H9 (cell line): Measurements from ENCODE around the gene WDR31. TPM values are rescaled to one million over a fixed set of nuclear protein-coding genes. Genes with fewer than 3 reads are reported as not detected.

Source experiments
- DNase-seq: peaks from one replicate; pipeline ENCODE4 v3.0.0-alpha.2; 2017
- H2AFZ ChIP-seq: one replicate; pipeline ENCODE4 v1.6.1; 2013; ENCODE audit warnings: mild to moderate bottlenecking, low read length, control low read depth, moderate library complexity
- H2AK5ac ChIP-seq: 2 replicates; pipeline ENCODE4 v1.6.1; 2013; ENCODE audit warnings: low read length, control low read depth, mixed read lengths; ENCODE audit not compliant: insufficient read length
- H2BK120ac ChIP-seq: one replicate; pipeline ENCODE4 v1.6.1; 2013; ENCODE audit warnings: low read depth, mild to moderate bottlenecking, low read length, control low read depth, inconsistent platforms; ENCODE audit not compliant: poor library complexity, severe bottlenecking
- H2BK12ac ChIP-seq: 2 replicates; pipeline ENCODE4 v1.6.1; 2013; ENCODE audit warnings: low read length, control low read depth, mixed read lengths, low read depth; ENCODE audit not compliant: insufficient read length
- H2BK15ac ChIP-seq: 2 replicates; pipeline ENCODE4 v1.6.1; 2013; ENCODE audit warnings: low read depth, low read length, control low read depth
- H2BK20ac ChIP-seq: one replicate; pipeline ENCODE4 v1.6.1; 2013; ENCODE audit warnings: low read depth, mild to moderate bottlenecking, low read length, control low read depth, inconsistent platforms; ENCODE audit not compliant: poor library complexity, severe bottlenecking
- H2BK5ac ChIP-seq: 2 replicates; pipeline ENCODE4 v1.6.1; 2013; ENCODE audit warnings: low read length, control low read depth, mixed read lengths; ENCODE audit not compliant: insufficient read length
- H3K14ac ChIP-seq: 2 replicates; pipeline ENCODE4 v1.6.1; 2013; ENCODE audit warnings: low read length, control low read depth; ENCODE audit not compliant: insufficient read depth
- H3K18ac ChIP-seq: 2 replicates; pipeline ENCODE4 v1.6.1; 2013; ENCODE audit warnings: low read depth, mild to moderate bottlenecking, mixed read lengths, low read length, control low read depth; ENCODE audit not compliant: insufficient read length
- H3K23ac ChIP-seq: 2 replicates; pipeline ENCODE4 v1.6.1; 2013; ENCODE audit warnings: low read length, control low read depth, mixed read lengths, low read depth; ENCODE audit not compliant: insufficient read length
- H3K23me2 ChIP-seq: 2 replicates; pipeline ENCODE4 v1.6.1; 2013; ENCODE audit warnings: low read depth, mild to moderate bottlenecking, mixed read lengths, low read length, control low read depth; ENCODE audit not compliant: insufficient read length, poor library complexity, severe bottlenecking
- H3K27ac ChIP-seq: 2 replicates; pipeline ENCODE4 v1.5.1; 2013; ENCODE audit warnings: low read length, control low read depth, mixed read lengths, low read depth; ENCODE audit not compliant: insufficient read length
- H3K27me3 ChIP-seq: 2 replicates; pipeline ENCODE4 v1.6.1; 2013; ENCODE audit warnings: low read length, control low read depth, inconsistent platforms; ENCODE audit not compliant: insufficient read depth
- H3K4ac ChIP-seq: 2 replicates; pipeline ENCODE4 v1.6.1; 2013; ENCODE audit warnings: low read depth, mild to moderate bottlenecking, control low read depth, inconsistent platforms, low read length, moderate library complexity
- H3K4me1 ChIP-seq: 2 replicates; pipeline ENCODE4 v1.6.1; 2013; ENCODE audit warnings: low read length, control low read depth, inconsistent platforms; ENCODE audit not compliant: insufficient read depth
- H3K4me2 ChIP-seq: 2 replicates; pipeline ENCODE4 v1.6.1; 2013; ENCODE audit warnings: low read length, control low read depth, mixed read lengths; ENCODE audit not compliant: insufficient read length, insufficient read depth
- H3K56ac ChIP-seq: 2 replicates; pipeline ENCODE4 v1.6.1; 2013; ENCODE audit warnings: low read depth, mild to moderate bottlenecking, mixed read lengths, low read length, control low read depth; ENCODE audit not compliant: insufficient read length
- H3K79me1 ChIP-seq: 2 replicates; pipeline ENCODE4 v1.6.1; 2013; ENCODE audit warnings: low read depth, mild to moderate bottlenecking, moderate library complexity, low read length, control low read depth, inconsistent platforms; ENCODE audit not compliant: insufficient read depth, poor library complexity, severe bottlenecking
- H3K79me2 ChIP-seq: 2 replicates; pipeline ENCODE4 v1.6.1; 2013; ENCODE audit warnings: low read length, control low read depth, inconsistent platforms; ENCODE audit not compliant: insufficient read depth
- H3K9ac ChIP-seq: 2 replicates; pipeline ENCODE4 v1.6.1; 2013; ENCODE audit warnings: low read length, control low read depth, mixed read lengths; ENCODE audit not compliant: insufficient read length; ENCODE audit errors: extremely low read depth
- H3K9me3 ChIP-seq: one replicate; pipeline ENCODE4 v1.6.1; 2013; ENCODE audit warnings: low read depth, low read length, inconsistent platforms; ENCODE audit not compliant: control insufficient read depth
- H3T11ph ChIP-seq: one replicate; pipeline ENCODE4 v1.6.1; 2013; ENCODE audit warnings: mild to moderate bottlenecking, low read length, control low read depth, inconsistent platforms
- H4K20me1 ChIP-seq: one replicate; pipeline ENCODE4 v1.6.1; 2013; ENCODE audit not compliant: control insufficient read depth, insufficient read length, insufficient read depth
- H4K5ac ChIP-seq: 2 replicates; pipeline ENCODE4 v1.6.1; 2013; ENCODE audit warnings: low read depth, mild to moderate bottlenecking, mixed read lengths, low read length, control low read depth; ENCODE audit not compliant: insufficient read length
- H4K8ac ChIP-seq: replicated peaks from 2 replicates; pipeline ENCODE4 v1.6.1; 2013; ENCODE audit warnings: low read length, control low read depth, mixed read lengths, low read depth; ENCODE audit not compliant: insufficient read length
- H4K91ac ChIP-seq: 2 replicates; pipeline ENCODE4 v1.6.1; 2013; ENCODE audit warnings: low read depth, mild to moderate bottlenecking, moderate library complexity, mixed read lengths, low read length, control low read depth; ENCODE audit not compliant: insufficient read length
- H3K27ac Mint-ChIP-seq, 3 experiments: 2 replicates in 2 of 3; 3 replicates in 1 of 3; pipeline ENCODE4 v1.8.0; 2020 to 2021; ENCODE audit warnings: mixed read lengths in 3 of 3, mild to moderate bottlenecking in 1 of 3, moderate library complexity in 1 of 3
- H3K27me3 Mint-ChIP-seq: 2 replicates; pipeline ENCODE4 v1.8.0; 2021; ENCODE audit warnings: low read depth, mild to moderate bottlenecking, moderate library complexity, mixed read lengths
- H3K36me3 Mint-ChIP-seq, 3 experiments: 2 replicates in 2 of 3; 3 replicates in 1 of 3; pipeline ENCODE4 v1.8.0; 2020 to 2021; ENCODE audit warnings: low read depth in 3 of 3, mixed read lengths in 3 of 3; ENCODE audit not compliant: insufficient read depth in 1 of 3
- H3K4me1 Mint-ChIP-seq, 2 experiments: 2 replicates each; pipeline ENCODE4 v1.8.0; 2020; ENCODE audit warnings: mixed read lengths in 2 of 2
- H3K4me3 Mint-ChIP-seq, 2 experiments: 2 replicates in 1 of 2; 3 replicates in 1 of 2; pipeline ENCODE4 v1.8.0; 2020 to 2021; ENCODE audit warnings: mild to moderate bottlenecking in 2 of 2, mixed read lengths in 2 of 2, moderate library complexity in 1 of 2
- H3K9me3 Mint-ChIP-seq, 2 experiments: 2 replicates in 1 of 2; 3 replicates in 1 of 2; pipeline ENCODE4 v1.8.0; 2020; ENCODE audit warnings: mild to moderate bottlenecking in 2 of 2, mixed read lengths in 2 of 2, moderate library complexity in 1 of 2
- WGBS: extraction: QIAGEN DNeasy Blood & Tissue Kit; methylation state at CpG from one replicate; pipeline ENCODE4 v1.1.7; 2013; ENCODE audit warnings: missing lambda C conversion rate, low lambda C conversion rate, mixed read lengths; ENCODE audit not compliant: insufficient read length; ENCODE audit errors: extremely low coverage; 5-methylcytosine and 5-hydroxymethylcytosine counted together
- total RNA-seq: library from RNA; stranded (reverse); gene quantifications from 2 replicates; pipeline ENCODE4 v1.2.1, GENCODE V29; 2021
- TF ChIP-seq, protein P1 (sequence below): fragments of 200-600 bp; sonication (generic); conservative IDR thresholded peaks from 3 replicates; pipeline ENCODE4 v1.8.0; 2021; ENCODE audit warnings: antibody characterized with exemption, mild to moderate bottlenecking

WDR31 gene
- total RNA-seq, 1 experiment from 2014 or later = 0.72 TPM

- Histone ChIP-seq H3K79me2 (no peaks in the 10 kb centered on the region), H2BK120ac (no peak overlapping the region), H3K56ac (no peak overlapping the region), H3K79me1 (no peaks in the 10 kb centered on the region), H3K14ac (no peak overlapping the region), H3K18ac (no peak overlapping the region), H2BK12ac (no peak overlapping the region), H3K23ac (no peak overlapping the region), H2BK15ac (no peak overlapping the region), H4K20me1 (no peaks in the 10 kb centered on the region), H3K4me2 (no peak overlapping the region), H2BK5ac (no peak overlapping the region), H3T11ph (no peak overlapping the region), H4K8ac (no peak overlapping the region), H4K91ac (no peak overlapping the region), H2AFZ (no peak overlapping the region), H2AK5ac (no peak overlapping the region), H3K4me1 (no peaks in the 10 kb centered on the region), H2BK20ac (no peak overlapping the region), H3K27me3 (no peaks in the 10 kb centered on the region), H3K27ac (no peak overlapping the region), H4K5ac (no peak overlapping the region), H3K9me3 (no peaks in the 10 kb centered on the region), H3K9ac (no peak overlapping the region), H3K23me2 (no peaks in the 10 kb centered on the region), H3K4ac (no peak overlapping the region)
- no CpG with 5 or more reads among the region's 3 CpGs for WGBS
- Mint-ChIP-seq H3K9me3 (no peaks in the 10 kb centered on the region), H3K36me3 (no peaks in the 10 kb centered on the region), H3K27me3 (peaks cover 2% of the 10 kb centered on the region), H3K4me3 (no peak overlapping the region), H3K4me1 (peaks cover 0 to 5% of the 10 kb centered on the region in 2 experiments; a peak in 1 of 4 replicates), H3K27ac (no peak overlapping the region)
- DNase-seq = no peak
- TF ChIP-seq, protein P1, sequence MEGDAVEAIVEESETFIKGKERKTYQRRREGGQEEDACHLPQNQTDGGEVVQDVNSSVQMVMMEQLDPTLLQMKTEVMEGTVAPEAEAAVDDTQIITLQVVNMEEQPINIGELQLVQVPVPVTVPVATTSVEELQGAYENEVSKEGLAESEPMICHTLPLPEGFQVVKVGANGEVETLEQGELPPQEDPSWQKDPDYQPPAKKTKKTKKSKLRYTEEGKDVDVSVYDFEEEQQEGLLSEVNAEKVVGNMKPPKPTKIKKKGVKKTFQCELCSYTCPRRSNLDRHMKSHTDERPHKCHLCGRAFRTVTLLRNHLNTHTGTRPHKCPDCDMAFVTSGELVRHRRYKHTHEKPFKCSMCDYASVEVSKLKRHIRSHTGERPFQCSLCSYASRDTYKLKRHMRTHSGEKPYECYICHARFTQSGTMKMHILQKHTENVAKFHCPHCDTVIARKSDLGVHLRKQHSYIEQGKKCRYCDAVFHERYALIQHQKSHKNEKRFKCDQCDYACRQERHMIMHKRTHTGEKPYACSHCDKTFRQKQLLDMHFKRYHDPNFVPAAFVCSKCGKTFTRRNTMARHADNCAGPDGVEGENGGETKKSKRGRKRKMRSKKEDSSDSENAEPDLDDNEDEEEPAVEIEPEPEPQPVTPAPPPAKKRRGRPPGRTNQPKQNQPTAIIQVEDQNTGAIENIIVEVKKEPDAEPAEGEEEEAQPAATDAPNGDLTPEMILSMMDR = no peak
Observed at GRCh38 chr9:113328045-113328782, 11.9 kb downstream of the WDR31 start.
